HepG2 (cell line): ENCODE data around the gene ST6GALNAC2. TPM values are rescaled to one million over a fixed set of nuclear protein-coding genes. Genes with fewer than 3 reads are reported as not detected.
A peak's percentile ranks its signal among the peaks of the same experiment; 100 is the strongest.

Source experiments
- CEBPG ChIP-seq: IDR thresholded peaks from 2 replicates; pipeline ENCODE4 v1.6.1; 2016
- DPF2 ChIP-seq: sonication (generic); formaldehyde crosslinking; IDR thresholded peaks from 2 replicates; pipeline ENCODE4 v1.4.0; 2020; ENCODE audit warnings: mild to moderate bottlenecking, low read depth, missing genetic modification reagents, borderline replicate concordance
- EP300 ChIP-seq, 3 experiments: sonication (generic) in 1 of 3; formaldehyde crosslinking in 1 of 3; IDR thresholded peaks; 2 replicates each; pipeline versions ENCODE4 v1.5.1 to v1.6.1; 2011 to 2020; ENCODE audit warnings: low read depth in 2 of 3, low read length in 2 of 3, borderline replicate concordance in 1 of 3, improper control_type of control experiment in 1 of 3, mild to moderate bottlenecking in 1 of 3, missing genetic modification reagents in 1 of 3, moderate library complexity in 1 of 3
- FOXA1 ChIP-seq, 2 experiments: fragments of 450-650 bp in 1 of 2; sonication (generic) in 1 of 2; formaldehyde crosslinking in 1 of 2; IDR thresholded peaks; 2 replicates each; pipeline versions ENCODE4 v1.4.0 to v1.6.1; 2016 to 2020; ENCODE audit warnings: missing genetic modification reagents in 1 of 2
- GTF3A ChIP-seq: sonication (generic); formaldehyde crosslinking; conservative IDR thresholded peaks from 2 replicates; pipeline ENCODE4 v1.4.0; 2020; ENCODE audit warnings: mild to moderate bottlenecking, missing genetic modification reagents
- HIC2 ChIP-seq: sonication (generic); formaldehyde crosslinking; IDR thresholded peaks from 2 replicates; pipeline ENCODE4 v1.9.0; 2022; ENCODE audit warnings: low read depth, missing genetic modification reagents
- HMG20A ChIP-seq: IDR thresholded peaks from 2 replicates; pipeline ENCODE4 v1.6.1; 2016; ENCODE audit warnings: borderline replicate concordance
- JUNB ChIP-seq: sonication (generic); formaldehyde crosslinking; IDR thresholded peaks from 2 replicates; pipeline ENCODE4 v1.8.0; 2022; ENCODE audit warnings: missing genetic modification reagents, mild to moderate bottlenecking, borderline replicate concordance
- SMC3 ChIP-seq: IDR thresholded peaks from 2 replicates; pipeline ENCODE4 v1.6.1; 2011; ENCODE audit warnings: low read length, improper control_type of control experiment
- ZGPAT ChIP-seq: IDR thresholded peaks from 2 replicates; pipeline ENCODE4 v1.6.1; 2016; ENCODE audit warnings: mild to moderate bottlenecking
- ZNF3 ChIP-seq: IDR thresholded peaks from 2 replicates; pipeline ENCODE4 v1.7.0; 2017; ENCODE audit warnings: inconsistent platforms
- ZNF407 ChIP-seq: sonication (generic); formaldehyde crosslinking; IDR thresholded peaks from one replicate; pipeline ENCODE4 v1.5.1; 2020; ENCODE audit warnings: mild to moderate bottlenecking, missing genetic modification reagents; ENCODE audit errors: not compliant biosample characterization
- ZNF451 ChIP-seq: sonication (generic); formaldehyde crosslinking; IDR thresholded peaks from 2 replicates; pipeline ENCODE4 v1.5.0; 2020; ENCODE audit warnings: mild to moderate bottlenecking, missing genetic modification reagents
- ZNF558 ChIP-seq: sonication (generic); formaldehyde crosslinking; IDR thresholded peaks from 2 replicates; pipeline ENCODE4 v1.9.0; 2022; ENCODE audit warnings: mild to moderate bottlenecking, missing genetic modification reagents, borderline replicate concordance
- polyA plus RNA-seq, 8 experiments: library from polyadenylated mRNA; depleted of rRNA in 3 of 8; stranded (reverse) in 7 of 8; unstranded in 1 of 8; fragments of >200 nt; fragmentation: Illumina TruSeq in 4 of 8; extraction: Trizol in 4 of 8; gene quantifications; 2 replicates each; pipeline versions ENCODE4 v1.2.1 to v1.2.3, GENCODE V29; 2011 to 2016; ENCODE audit warnings: low read depth in 4 of 8, missing spikeins in 1 of 8, mixed read lengths in 1 of 8; ENCODE audit not compliant: insufficient read depth in 1 of 8
- total RNA-seq, 5 experiments: library from RNA; depleted of rRNA; stranded (reverse); fragments of >200 nt; fragmentation: Illumina TruSeq; extraction: Trizol; gene quantifications; 2 replicates each; pipeline ENCODE4 v1.2.3, GENCODE V29; 2016; ENCODE audit warnings: low read depth in 1 of 5
- TF ChIP-seq, protein P1 (sequence below): IDR thresholded peaks from 2 replicates; pipeline ENCODE4 v1.6.1; 2016; ENCODE audit warnings: low read depth, borderline replicate concordance

ST6GALNAC2 gene
- total and polyA plus RNA-seq, 2 of the 13 experiments (the other 11 are each of a cell fraction or from before 2014, with no cell fraction given), result 0.12 to 0.49 TPM

DNA sequence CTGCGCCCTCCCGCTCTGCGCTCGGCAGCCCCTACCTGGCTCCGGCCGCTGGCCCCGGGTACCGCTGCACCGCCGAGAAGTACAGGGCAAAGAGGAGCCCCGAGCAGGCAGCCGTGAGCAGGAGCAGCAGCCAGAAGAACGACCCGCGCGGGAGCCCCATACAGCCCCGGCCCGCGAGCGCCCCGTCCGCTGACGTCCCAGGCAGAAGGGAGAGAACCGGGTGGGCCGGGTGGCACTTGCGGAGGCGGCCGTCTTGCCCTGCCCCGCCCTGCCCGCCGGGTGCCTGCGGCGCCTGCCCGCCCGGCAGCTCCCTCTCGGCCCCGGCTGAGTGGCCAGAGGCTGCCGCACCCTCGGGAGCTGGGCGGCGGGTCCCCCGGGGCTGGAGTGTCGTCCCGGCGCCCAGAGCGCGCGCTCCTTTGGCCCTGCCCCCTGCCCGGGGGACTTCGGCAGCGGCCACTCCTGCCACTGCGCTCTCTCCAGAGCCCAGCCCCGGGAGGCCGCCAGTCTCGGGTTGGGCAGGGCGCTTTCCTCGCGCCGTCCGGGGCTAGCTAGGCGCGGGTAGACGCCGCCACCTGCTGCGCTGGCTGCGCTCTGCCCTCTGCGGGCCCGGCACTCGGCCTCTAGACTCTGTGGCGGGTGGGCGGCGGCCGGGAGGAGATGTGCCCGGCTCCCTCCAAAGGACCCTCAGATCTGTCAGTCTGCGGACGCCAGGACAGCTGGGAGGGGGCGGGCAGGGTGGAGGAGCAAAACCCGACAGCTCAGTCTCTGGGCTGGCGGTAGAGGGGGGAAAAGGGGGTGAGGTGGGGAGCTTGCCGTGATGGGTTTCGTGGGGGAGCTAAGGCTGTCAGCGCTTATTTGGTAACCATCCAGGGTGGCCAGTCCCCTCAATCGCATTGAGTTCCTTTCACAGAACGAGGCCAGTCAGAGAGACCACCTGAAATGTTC lies at the start of gene ST6GALNAC2 (continued):
- TF ChIP-seq GTF3A (CRISPR knock-in tag) (0 out of 2 replicates have a peak, but pooled peaks have one; percentile 28), EP300 (IDR thresholded peaks at IDR 0.05; ENCODE audit: low read depth in 2 of 2, low read length in 2 of 2) (no peak), EP300 (CRISPR knock-in tag; IDR thresholded peaks at IDR 0.05; ENCODE audit: borderline replicate concordance) (no peak), JUNB (CRISPR knock-in tag) (no peak), ZNF3 (CRISPR knock-in tag) (no peak), ZGPAT (CRISPR knock-in tag) (peak; percentile 50; the same call in 1 of the 2 replicates), ZNF407 (CRISPR knock-in tag) (no peak), FOXA1 (IDR thresholded peaks at IDR 0.05) (no peak), FOXA1 (CRISPR knock-in tag; IDR thresholded peaks at IDR 0.05) (no peak), ZNF451 (CRISPR knock-in tag) (no peak), CEBPG (0 out of 2 replicates have a peak, but pooled peaks have one; percentile 20), DPF2 (CRISPR knock-in tag) (no peak), ZNF558 (CRISPR knock-in tag) (no peak; the same call in 1 of the 2 replicates), SMC3 (peak; percentile 23; the same call in 1 of the 2 replicates), HMG20A (CRISPR knock-in tag) (no peak), HIC2 (peak; percentile 87)
- TF ChIP-seq, protein P1, sequence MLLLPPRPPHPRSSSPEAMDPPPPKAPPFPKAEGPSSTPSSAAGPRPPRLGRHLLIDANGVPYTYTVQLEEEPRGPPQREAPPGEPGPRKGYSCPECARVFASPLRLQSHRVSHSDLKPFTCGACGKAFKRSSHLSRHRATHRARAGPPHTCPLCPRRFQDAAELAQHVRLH (CRISPR knock-in tag), result peak; percentile 52; the same call in 1 of the 2 replicates
